GM11168 (cell line): ENCODE results near the gene CABP4.
"Not testable (repeated sequence)": the region's sequence is repeated elsewhere in the genome, so short reads cannot be mapped to it uniquely, and the experiment has no call there.

ENCODE experiments used
- in situ Hi-C: fragments of 300-500 bp; cut with MboI; formaldehyde crosslinking; loops from one replicate; pipeline ENCODE4 v1.12.0; 2022; ENCODE audit warnings: low sequenced_read_pairs; ENCODE audit not compliant: unreplicated experiment

Gene CABP4

DNA sequence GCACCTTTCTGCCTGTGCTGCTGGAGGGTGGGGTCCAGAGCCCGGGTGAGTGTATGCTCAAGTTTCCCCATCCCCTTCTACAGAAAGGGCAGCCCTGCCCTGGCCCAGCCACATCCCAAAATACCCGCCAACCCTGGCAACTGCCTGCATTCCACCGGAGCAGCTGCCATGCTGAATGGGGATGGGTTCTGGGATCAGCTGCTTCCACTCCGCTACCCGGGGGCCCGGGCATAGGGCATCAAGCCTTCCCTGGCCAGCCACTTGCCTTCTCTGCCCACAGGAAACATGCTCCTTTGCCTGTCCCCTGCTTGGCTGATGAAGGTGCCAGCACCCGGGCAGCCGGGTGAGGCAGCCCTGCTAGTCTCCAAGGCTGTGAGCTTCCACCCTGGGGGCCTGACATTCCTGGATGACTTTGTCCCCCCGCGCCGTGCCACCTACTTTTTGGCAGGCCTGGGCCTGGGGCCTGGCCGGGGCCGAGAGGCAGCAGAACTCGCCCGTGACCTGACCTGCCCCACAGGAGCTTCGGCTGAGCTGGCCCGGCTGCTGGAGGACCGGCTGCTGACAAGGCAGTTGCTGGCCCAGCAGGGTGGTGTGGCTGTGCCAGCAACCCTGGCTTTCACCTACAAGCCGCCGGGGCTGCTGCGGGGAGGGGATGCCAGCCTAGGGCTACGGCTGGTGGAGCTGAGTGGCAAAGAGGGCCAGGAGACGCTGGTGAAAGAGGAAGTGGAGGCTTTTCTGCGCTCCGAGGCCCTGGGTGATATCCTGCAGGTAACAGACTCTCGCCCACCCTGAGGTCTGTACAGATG is 36.5 kb upstream of the CABP4 start:
- in situ Hi-C loops: no loop called here

DNA sequence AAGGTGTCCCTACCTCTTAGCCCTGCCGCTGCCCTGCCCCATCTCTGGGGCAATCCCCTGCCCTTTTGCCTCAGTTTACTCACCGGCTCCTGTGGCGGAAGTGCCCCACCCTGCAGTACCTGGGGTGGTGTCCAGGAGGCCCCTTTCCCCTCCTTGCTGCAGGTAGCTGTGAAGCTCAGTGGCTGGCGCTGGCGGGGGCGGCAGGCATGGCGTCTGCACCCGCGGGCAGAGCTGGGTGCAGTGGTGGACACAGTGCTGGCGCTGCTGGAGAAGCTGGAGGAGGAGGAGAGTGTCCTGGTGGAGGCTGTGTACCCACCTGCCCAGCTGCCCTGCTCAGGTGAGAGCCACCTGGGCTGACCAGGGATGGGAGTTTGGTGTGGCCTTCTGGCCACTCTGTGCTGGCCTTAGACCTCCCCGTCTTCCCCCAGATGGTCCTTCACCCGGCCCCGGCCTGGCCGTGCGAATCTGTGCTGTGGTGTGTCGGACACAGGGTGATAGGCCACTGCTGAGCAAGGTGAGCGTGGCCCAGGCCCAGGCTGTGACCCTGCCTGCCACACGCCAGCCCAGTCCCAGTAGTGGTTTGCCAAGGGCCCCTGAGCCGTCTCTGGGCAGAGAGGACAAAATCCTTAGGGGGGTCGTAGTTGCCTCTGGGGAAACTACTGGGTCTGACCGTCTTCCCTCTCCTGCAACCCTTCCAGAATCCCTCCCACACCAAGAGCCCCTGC is 35.7 kb upstream of the CABP4 start:
- in situ Hi-C loops: no loop called here

GRCh38 chr11:67420147-67420645 is 35.0 kb upstream of the CABP4 start:
- in situ Hi-C loops: no loop called here

DNA sequence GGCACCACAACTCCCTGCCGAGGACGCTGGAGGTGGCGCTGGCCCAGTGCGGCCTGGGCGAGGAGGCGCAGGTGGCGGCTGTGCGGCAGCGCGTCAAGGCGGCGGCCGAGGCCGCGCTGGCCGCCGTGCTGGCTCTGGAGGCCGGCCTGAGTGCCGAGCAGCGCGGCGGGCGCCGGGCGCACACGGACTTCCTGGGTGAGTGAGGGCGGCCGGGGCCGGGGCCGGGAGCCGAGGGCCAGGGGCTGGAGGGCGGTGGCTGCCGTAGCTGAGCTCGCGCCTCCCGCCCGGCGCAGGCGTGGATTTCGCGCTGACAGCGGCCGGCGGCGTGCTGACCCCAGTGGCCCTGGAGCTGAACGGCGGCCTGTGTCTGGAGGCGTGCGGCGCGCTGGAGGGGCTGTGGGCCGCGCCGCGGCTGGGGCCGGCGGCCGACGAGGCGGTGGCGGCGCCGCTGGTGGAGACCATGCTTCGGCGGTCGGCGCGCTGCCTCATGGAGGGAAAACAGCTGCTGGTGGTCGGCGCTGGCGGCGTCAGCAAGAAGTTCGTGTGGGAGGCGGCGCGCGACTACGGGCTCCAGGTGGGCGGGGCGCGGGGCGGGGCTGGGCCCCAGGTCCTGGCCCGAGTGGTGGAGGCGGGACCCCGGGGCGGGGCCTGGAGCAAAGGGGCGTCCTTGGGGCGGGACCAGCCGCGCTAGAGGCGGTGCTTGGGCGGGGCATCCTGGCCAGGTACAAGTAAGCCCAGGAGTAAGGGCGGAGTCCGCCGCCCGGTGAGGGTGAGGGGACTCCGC is 34.3 kb upstream of the CABP4 start:
- in situ Hi-C loops: no loop called here

GRCh38 chr11:67421430-67422031 is 33.6 kb upstream of the CABP4 start:
- in situ Hi-C loops: no loop called here

DNA sequence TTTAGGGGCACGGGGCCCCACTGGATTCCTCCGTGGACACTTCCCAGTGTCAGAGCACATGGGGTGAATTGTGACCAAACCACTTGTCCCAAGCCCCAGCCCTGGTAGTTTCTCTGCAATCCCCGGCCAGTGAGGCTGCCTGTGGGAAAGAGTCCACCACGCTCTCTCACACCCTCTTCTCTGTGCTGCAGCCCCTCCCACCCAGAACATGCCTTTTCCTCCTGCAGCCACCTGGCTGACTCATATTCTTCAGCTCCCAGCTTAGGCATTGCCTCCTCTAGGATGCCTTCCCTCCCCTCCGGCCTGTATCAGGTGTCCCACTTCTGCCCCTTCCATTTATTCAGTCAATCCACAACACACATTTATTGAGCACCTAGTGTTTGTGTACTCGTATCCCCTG is 32.3 kb upstream of the CABP4 start:
- in situ Hi-C loops: no loop called here

- in situ Hi-C loops: no loop called here
Observed at GRCh38 chr11:67423466-67423865, 31.7 kb upstream of the CABP4 start.

- in situ Hi-C loops: no loop called here
Observed at GRCh38 chr11:67423891-67424613, 31.1 kb upstream of the CABP4 start.

DNA sequence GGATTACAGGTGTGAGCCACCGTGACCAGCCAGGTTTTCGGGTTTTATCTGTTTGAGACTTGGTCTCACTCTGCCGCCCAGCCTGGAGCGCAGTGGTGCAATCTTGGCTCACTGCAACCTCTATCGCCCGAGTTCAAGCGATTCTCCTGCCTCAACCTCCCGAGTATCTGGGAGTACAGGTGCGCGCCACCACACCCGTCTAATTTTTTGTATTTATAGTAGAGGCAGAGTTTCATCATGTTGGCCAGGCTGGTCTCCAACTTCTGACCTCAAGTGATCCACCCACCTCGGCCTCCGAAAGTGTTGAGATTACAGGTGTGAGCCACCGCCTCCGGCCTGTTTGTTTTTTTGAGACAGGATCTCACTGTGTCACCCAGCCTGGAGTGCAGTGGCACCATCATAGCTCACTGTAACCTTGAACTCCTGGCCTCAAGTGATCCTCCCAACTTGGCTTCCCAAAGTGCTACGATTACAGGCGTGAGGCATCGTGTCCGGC is 27.7 kb upstream of the CABP4 start:
- in situ Hi-C loops: not testable (repeated sequence)

GRCh38 chr11:67428052-67429001 is 26.8 kb upstream of the CABP4 start, which contains the start of gene RPS6KB2:
Gene RPS6KB2 (plus strand): TSS chr11:67428494. CDS start chr11:67428546, 52 bp downstream.
- in situ Hi-C loops: no loop called here

- in situ Hi-C loops: no loop called here
Observed at GRCh38 chr11:67429038-67429668, 26.0 kb upstream of the CABP4 start.

DNA sequence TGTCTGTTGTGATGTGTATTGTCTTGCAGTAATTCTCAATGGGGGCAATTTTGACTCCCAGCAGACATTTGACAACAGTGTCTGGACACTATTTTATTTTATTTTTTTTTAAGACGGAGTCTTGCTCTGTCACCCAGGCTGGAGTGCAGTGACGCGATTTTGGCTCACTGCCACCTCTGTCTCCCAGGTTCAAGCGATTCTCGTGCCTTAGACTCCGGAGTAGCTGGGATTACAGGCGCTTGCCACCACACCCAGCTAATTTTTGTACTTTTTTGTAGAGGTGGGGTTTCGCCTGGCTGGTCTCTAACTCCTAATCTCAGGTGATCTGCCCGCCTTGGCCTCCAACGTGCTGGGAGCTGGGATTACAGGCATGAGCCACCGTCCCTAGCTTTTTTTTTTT is 25.4 kb upstream of the CABP4 start:
- in situ Hi-C loops: no loop called here

DNA sequence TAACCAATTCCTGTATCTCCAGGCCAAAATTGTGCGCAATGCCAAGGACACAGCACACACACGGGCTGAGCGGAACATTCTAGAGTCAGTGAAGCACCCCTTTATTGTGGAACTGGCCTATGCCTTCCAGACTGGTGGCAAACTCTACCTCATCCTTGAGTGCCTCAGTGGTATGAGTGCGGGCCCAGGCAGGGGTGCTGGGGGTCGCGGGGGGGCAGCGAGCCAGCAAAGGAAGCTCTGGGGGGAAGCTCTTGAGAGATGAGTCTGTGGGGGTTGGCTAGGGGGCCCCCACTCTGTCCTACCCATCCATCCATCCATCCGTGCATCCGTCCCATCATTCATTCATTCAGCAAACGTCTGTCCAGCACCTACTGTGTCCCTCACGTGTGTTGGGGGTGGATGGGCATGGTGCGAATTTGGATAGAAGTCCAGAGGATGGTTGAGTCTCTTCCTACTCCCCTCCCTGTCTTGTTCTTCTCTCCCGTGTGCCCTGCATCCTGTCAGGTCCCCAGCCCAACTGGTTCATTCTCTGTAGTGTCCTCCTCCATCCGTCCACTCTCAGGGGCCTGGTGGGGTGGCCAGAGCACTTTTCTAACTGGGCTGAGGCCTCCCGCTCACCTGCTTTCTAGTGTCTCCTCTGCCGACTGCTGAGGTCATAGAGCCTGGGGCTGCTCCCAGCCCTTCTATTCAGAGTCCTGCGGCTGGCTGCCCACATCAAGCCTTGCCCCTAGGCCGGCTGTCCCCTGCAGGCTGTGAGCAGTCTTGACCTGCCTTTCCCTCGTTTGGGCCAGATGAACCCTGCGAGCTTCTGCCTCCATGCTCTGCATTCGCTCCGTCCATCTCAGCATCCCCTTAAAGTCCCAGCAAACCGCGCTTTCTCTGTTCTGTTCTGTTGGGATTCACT is 23.6 kb upstream of the CABP4 start:
- in situ Hi-C loops: no loop called here

DNA sequence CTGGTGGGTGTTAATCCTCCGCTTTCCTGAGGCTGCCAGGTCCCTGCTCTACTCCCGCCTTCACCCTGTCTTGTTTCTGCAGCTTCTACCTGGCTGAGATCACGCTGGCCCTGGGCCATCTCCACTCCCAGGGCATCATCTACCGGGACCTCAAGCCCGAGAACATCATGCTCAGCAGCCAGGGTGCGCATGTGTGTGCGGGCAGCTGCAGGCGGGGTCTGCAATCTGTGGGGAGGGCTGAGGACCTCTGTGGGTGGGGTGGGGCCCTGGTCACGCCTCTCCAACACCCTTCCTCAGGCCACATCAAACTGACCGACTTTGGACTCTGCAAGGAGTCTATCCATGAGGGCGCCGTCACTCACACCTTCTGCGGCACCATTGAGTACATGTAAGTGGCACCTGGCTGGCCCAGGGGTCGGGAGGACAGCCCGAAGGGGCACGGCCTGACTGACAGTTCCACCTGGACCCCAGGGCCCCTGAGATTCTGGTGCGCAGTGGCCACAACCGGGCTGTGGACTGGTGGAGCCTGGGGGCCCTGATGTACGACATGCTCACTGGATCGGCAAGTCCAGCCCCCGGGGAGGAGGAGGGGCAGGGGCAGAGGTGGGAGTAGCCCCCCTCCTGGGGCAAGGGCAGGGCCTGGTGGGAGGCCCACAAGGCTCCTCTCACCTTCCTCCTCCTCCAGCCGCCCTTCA is 22.4 kb upstream of the CABP4 start:
- in situ Hi-C loops: no loop called here

DNA sequence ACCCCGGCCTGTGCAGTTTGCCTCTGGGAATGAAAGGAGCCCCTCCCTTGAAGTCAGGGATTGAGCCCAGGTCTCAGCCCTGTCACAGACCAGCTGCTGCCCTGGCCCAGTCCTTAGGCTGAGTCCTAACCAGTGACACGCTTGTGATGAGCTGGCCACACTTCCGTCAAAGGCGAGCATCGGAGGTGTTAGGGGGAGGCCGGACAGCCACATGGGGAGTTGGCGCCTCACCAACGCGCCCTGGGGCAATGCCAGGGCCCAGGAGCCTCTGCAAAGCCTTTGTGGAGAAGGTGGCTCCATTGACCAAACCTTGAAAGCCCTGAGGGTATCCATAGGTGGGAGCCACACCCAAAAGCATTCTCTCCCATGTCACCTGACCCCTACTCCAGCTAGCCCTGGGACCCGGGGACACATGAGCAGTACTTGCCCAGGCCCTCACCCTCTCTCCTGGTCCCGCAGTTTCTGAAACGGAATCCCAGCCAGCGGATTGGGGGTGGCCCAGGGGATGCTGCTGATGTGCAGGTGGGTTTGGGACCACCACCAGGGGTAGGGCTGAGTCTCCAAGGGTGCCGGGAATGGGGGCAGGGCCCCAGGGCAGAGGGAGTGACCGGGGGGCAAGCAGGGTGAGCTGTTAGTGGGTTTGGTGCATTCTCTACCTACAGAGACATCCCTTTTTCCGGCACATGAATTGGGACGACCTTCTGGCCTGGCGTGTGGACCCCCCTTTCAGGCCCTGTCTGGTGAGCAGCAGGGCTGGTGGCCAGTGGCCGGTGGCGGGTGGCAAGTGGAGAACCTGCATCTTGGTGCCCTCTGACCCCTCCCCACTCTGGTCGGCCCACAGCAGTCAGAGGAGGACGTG is 21.4 kb upstream of the CABP4 start:
- in situ Hi-C loops: no loop called here
